ENCODE measurements around the gene GRB10.

GRB10 gene

GRCh38 chr7:50645186-50645585, 137.5 kb downstream of the GRB10 start:
- Histone ChIP-seq H3K4me3 (ENCODE audit: insufficient read depth, low read depth, low read length, poor library complexity, severe bottlenecking) (no peak overlapping the region), H3K27me3 (replicated peaks; ENCODE audit: control insufficient read depth, insufficient read depth, low read length, poor library complexity, severe bottlenecking) (no peaks in the 10 kb centered on the region), H3K27ac (ENCODE audit: insufficient read depth, low read length, poor library complexity, severe bottlenecking) (no peak overlapping the region), H3K36me3 (ENCODE audit: control insufficient read depth, insufficient read depth, low read length) (no peaks in the 10 kb centered on the region), H3K9me3 (ENCODE audit: control insufficient read depth, low read length) (no peaks in the 10 kb centered on the region), H3K4me1 (ENCODE audit: control insufficient read depth, insufficient read depth, low read length, poor library complexity, severe bottlenecking) (no peaks in the 10 kb centered on the region)
- DNase-seq: no peak

- H3K36me3 ChIP-seq (ENCODE audit: control insufficient read depth, insufficient read depth, low read length): no peaks in the 10 kb centered on the region
- H3K27me3 ChIP-seq (replicated peaks; ENCODE audit: control insufficient read depth, insufficient read depth, low read length, poor library complexity, severe bottlenecking): no peaks in the 10 kb centered on the region
Observed at GRCh38 chr7:50644586-50644985, 138.1 kb downstream of the GRB10 start.

GRCh38 chr7:50644114-50644513, 138.6 kb downstream of the GRB10 start:
- H3K9me3 ChIP-seq (ENCODE audit: control insufficient read depth, low read length): no peaks in the 10 kb centered on the region
- H3K4me3 ChIP-seq (ENCODE audit: insufficient read depth, low read depth, low read length, poor library complexity, severe bottlenecking): no peak overlapping the region
- no peaks in the 10 kb centered on the region for H3K27me3 ChIP-seq (replicated peaks; ENCODE audit: control insufficient read depth, insufficient read depth, low read length, poor library complexity, severe bottlenecking)
- no peaks in the 10 kb centered on the region for H3K4me1 ChIP-seq (ENCODE audit: control insufficient read depth, insufficient read depth, low read length, poor library complexity, severe bottlenecking)
- H3K27ac ChIP-seq (ENCODE audit: insufficient read depth, low read length, poor library complexity, severe bottlenecking): no peak overlapping the region
- no peaks in the 10 kb centered on the region for H3K36me3 ChIP-seq (ENCODE audit: control insufficient read depth, insufficient read depth, low read length)
- no peak for DNase-seq

More at GRCh38 chr7:50644586-50644985, 138.1 kb downstream of the GRB10 start:
- Histone ChIP-seq H3K9me3 (ENCODE audit: control insufficient read depth, low read length) (no peaks in the 10 kb centered on the region), H3K27ac (ENCODE audit: insufficient read depth, low read length, poor library complexity, severe bottlenecking) (no peak overlapping the region), H3K4me3 (ENCODE audit: insufficient read depth, low read depth, low read length, poor library complexity, severe bottlenecking) (no peak overlapping the region), H3K4me1 (ENCODE audit: control insufficient read depth, insufficient read depth, low read length, poor library complexity, severe bottlenecking) (no peaks in the 10 kb centered on the region)
- DNase-seq: no peak

GRCh38 chr7:50641442-50642405, 141.0 kb downstream of the GRB10 start:
- Histone ChIP-seq H3K27ac (ENCODE audit: insufficient read depth, low read length, poor library complexity, severe bottlenecking) (no peak overlapping the region), H3K4me1 (ENCODE audit: control insufficient read depth, insufficient read depth, low read length, poor library complexity, severe bottlenecking) (no peaks in the 10 kb centered on the region), H3K36me3 (ENCODE audit: control insufficient read depth, insufficient read depth, low read length) (no peaks in the 10 kb centered on the region), H3K9me3 (ENCODE audit: control insufficient read depth, low read length) (no peaks in the 10 kb centered on the region), H3K27me3 (replicated peaks; ENCODE audit: control insufficient read depth, insufficient read depth, low read length, poor library complexity, severe bottlenecking) (no peaks in the 10 kb centered on the region), H3K4me3 (ENCODE audit: insufficient read depth, low read depth, low read length, poor library complexity, severe bottlenecking) (no peak overlapping the region)
- no peak for DNase-seq

DNA sequence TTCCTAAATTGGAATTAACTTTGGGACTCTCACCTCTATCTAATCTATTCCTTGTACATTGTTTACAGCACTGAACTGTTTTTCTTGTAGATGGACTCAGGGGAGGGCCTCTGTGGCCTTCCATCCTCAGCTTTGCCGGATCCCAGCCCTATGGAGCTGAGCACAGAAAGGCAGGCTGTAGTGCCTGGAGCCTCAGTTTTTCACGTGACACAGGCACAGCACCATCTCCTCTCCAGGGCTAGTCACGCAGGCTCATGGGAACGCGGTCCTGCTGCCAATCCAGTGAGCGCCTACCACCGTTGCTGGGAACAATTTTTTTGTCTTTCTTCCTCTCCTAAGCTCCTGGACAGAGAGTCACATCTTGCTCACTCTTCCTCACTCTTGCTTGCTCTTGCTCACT, 141.9 kb downstream of the GRB10 start:
- no peaks in the 10 kb centered on the region for H3K27me3 ChIP-seq (replicated peaks; ENCODE audit: control insufficient read depth, insufficient read depth, low read length, poor library complexity, severe bottlenecking)
- H3K36me3 ChIP-seq (ENCODE audit: control insufficient read depth, insufficient read depth, low read length): no peaks in the 10 kb centered on the region
- H3K27ac ChIP-seq (ENCODE audit: insufficient read depth, low read length, poor library complexity, severe bottlenecking): no peak overlapping the region
- H3K4me1 ChIP-seq (ENCODE audit: control insufficient read depth, insufficient read depth, low read length, poor library complexity, severe bottlenecking): no peaks in the 10 kb centered on the region
- no peak for DNase-seq
- H3K4me3 ChIP-seq (ENCODE audit: insufficient read depth, low read depth, low read length, poor library complexity, severe bottlenecking): no peak overlapping the region
- H3K9me3 ChIP-seq (ENCODE audit: control insufficient read depth, low read length): no peaks in the 10 kb centered on the region

DNA sequence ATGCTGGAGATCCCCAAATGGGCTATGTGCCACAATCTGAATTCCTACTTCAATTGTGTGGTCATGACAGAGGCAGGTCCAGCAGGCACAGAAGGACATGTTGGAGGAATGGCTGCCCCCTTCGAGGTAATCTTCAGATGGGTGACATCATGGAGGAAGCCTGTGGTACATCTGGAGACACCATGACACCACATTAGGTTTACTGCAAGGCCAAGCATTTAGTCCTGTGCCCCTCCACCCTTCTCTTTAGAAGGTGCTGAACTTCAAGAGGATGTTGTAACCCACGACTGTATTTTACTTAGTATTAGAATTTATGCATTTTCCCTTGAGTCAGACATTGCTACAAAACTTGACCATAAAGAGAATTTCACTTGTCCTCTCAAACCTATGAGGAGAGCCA, 142.4 kb downstream of the GRB10 start:
- Histone ChIP-seq H3K27ac (ENCODE audit: insufficient read depth, low read length, poor library complexity, severe bottlenecking) (no peak overlapping the region), H3K36me3 (ENCODE audit: control insufficient read depth, insufficient read depth, low read length) (no peaks in the 10 kb centered on the region), H3K9me3 (ENCODE audit: control insufficient read depth, low read length) (no peaks in the 10 kb centered on the region), H3K27me3 (replicated peaks; ENCODE audit: control insufficient read depth, insufficient read depth, low read length, poor library complexity, severe bottlenecking) (no peaks in the 10 kb centered on the region), H3K4me1 (ENCODE audit: control insufficient read depth, insufficient read depth, low read length, poor library complexity, severe bottlenecking) (no peaks in the 10 kb centered on the region), H3K4me3 (ENCODE audit: insufficient read depth, low read depth, low read length, poor library complexity, severe bottlenecking) (no peak overlapping the region)
- no peak for DNase-seq

GRCh38 chr7:50637725-50638643, 144.7 kb downstream of the GRB10 start:
- Histone ChIP-seq H3K27me3 (replicated peaks; ENCODE audit: control insufficient read depth, insufficient read depth, low read length, poor library complexity, severe bottlenecking) (no peaks in the 10 kb centered on the region), H3K4me3 (ENCODE audit: insufficient read depth, low read depth, low read length, poor library complexity, severe bottlenecking) (no peak overlapping the region), H3K27ac (ENCODE audit: insufficient read depth, low read length, poor library complexity, severe bottlenecking) (no peak overlapping the region), H3K36me3 (ENCODE audit: control insufficient read depth, insufficient read depth, low read length) (no peaks in the 10 kb centered on the region), H3K4me1 (ENCODE audit: control insufficient read depth, insufficient read depth, low read length, poor library complexity, severe bottlenecking) (no peaks in the 10 kb centered on the region), H3K9me3 (ENCODE audit: control insufficient read depth, low read length) (no peaks in the 10 kb centered on the region)
- DNase-seq: no peak

- Histone ChIP-seq H3K4me1 (ENCODE audit: control insufficient read depth, insufficient read depth, low read length, poor library complexity, severe bottlenecking) (no peaks in the 10 kb centered on the region), H3K36me3 (ENCODE audit: control insufficient read depth, insufficient read depth, low read length) (no peaks in the 10 kb centered on the region)
Observed at GRCh38 chr7:50634378-50634777, 148.3 kb downstream of the GRB10 start.

GRCh38 chr7:50633414-50633710, 149.3 kb downstream of the GRB10 start:
- Histone ChIP-seq H3K4me3 (ENCODE audit: insufficient read depth, low read depth, low read length, poor library complexity, severe bottlenecking) (no peak overlapping the region), H3K27me3 (replicated peaks; ENCODE audit: control insufficient read depth, insufficient read depth, low read length, poor library complexity, severe bottlenecking) (no peaks in the 10 kb centered on the region), H3K9me3 (ENCODE audit: control insufficient read depth, low read length) (no peaks in the 10 kb centered on the region), H3K4me1 (ENCODE audit: control insufficient read depth, insufficient read depth, low read length, poor library complexity, severe bottlenecking) (no peaks in the 10 kb centered on the region), H3K27ac (ENCODE audit: insufficient read depth, low read length, poor library complexity, severe bottlenecking) (no peak overlapping the region), H3K36me3 (ENCODE audit: control insufficient read depth, insufficient read depth, low read length) (no peaks in the 10 kb centered on the region)
- no peak for DNase-seq

More at GRCh38 chr7:50634378-50634777, 148.3 kb downstream of the GRB10 start:
- Histone ChIP-seq H3K27ac (ENCODE audit: insufficient read depth, low read length, poor library complexity, severe bottlenecking) (no peak overlapping the region), H3K27me3 (replicated peaks; ENCODE audit: control insufficient read depth, insufficient read depth, low read length, poor library complexity, severe bottlenecking) (no peaks in the 10 kb centered on the region), H3K4me3 (ENCODE audit: insufficient read depth, low read depth, low read length, poor library complexity, severe bottlenecking) (no peak overlapping the region), H3K9me3 (ENCODE audit: control insufficient read depth, low read length) (no peaks in the 10 kb centered on the region)
- no peak for DNase-seq
